Esophagus (tissue), 2 donors: ENCODE measurements around the gene ACOT4. TPM values are rescaled to one million over a fixed set of nuclear protein-coding genes. Genes with fewer than 3 reads are reported as not detected.
"Not testable (repeated sequence)": the region's sequence is repeated elsewhere in the genome, so short reads cannot be mapped to it uniquely, and the experiment has no call there.

Experiments used
- H3K27ac ChIP-seq, 2 donors: one replicate each; pipeline ENCODE4 v1.5.1; 2013; ENCODE audit warnings: low read depth in 2 of 2, mild to moderate bottlenecking in 2 of 2, inconsistent platforms in 1 of 2, low read length in 1 of 2, moderate library complexity in 1 of 2
- H3K27me3 ChIP-seq, 2 donors: one replicate each; pipeline ENCODE4 v1.6.1; 2013; ENCODE audit warnings: low read length in 2 of 2, control low read depth in 1 of 2, mild to moderate bottlenecking in 1 of 2; ENCODE audit not compliant: insufficient read depth in 2 of 2, control insufficient read depth in 1 of 2
- H3K36me3 ChIP-seq, 2 donors: one replicate each; pipeline ENCODE4 v1.6.1; 2013; ENCODE audit warnings: low read length in 1 of 2; ENCODE audit not compliant: control insufficient read depth in 2 of 2, insufficient read depth in 2 of 2
- H3K4me1 ChIP-seq, 2 donors: one replicate each; pipeline ENCODE4 v1.6.1; 2013; ENCODE audit warnings: low read length in 1 of 2; ENCODE audit not compliant: control insufficient read depth in 2 of 2, insufficient read depth in 2 of 2
- H3K4me3 ChIP-seq, 2 donors: one replicate each; pipeline ENCODE4 v1.5.1; 2013; ENCODE audit warnings: low read length in 2 of 2, mild to moderate bottlenecking in 2 of 2, low read depth in 1 of 2, moderate library complexity in 1 of 2
- H3K9me3 ChIP-seq, 2 donors: one replicate each; pipeline ENCODE4 v1.6.1; 2013; ENCODE audit warnings: mild to moderate bottlenecking in 2 of 2, low read depth in 1 of 2, low read length in 1 of 2, moderate library complexity in 1 of 2; ENCODE audit not compliant: control insufficient read depth in 2 of 2, insufficient read depth in 1 of 2
- WGBS, 2 donors: extraction: QIAGEN DNeasy Blood & Tissue Kit; methylation state at CpG; one replicate each; pipeline ENCODE4 v1.1.7; 2013; 5-methylcytosine and 5-hydroxymethylcytosine counted together
- polyA plus RNA-seq, 2 donors: library from polyadenylated mRNA; stranded (reverse); fragments of 200-250 nt; gene quantifications; one replicate each; pipeline ENCODE4 v1.2.3, GENCODE V29; 2013
- donor health status: healthy with polysubstance abuse.
- donor health status: Bipolar disorder and iron deficiency.

Gene ACOT4
- polyA plus RNA-seq, 2 donors, result 1.3 to 2.2 TPM

DNA sequence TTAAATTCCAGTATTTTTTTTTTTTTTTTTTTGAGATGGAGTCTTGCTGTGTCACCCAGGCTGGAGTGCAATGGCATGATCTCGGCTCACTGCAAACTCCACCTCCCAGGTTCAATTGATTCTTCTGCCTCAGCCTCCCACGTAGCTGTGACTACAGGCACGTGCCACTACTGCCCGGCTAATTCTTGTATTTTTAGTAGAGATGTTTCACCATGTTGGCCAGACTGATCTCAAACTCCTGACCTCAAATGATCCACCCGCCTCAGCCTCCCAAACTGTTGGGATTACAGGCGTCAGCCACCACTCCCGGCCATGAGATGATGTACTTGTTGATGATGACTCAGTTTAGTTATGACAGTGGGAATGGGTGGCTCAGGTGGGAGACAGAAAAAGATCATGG, 17.4 kb upstream of the ACOT4 start:
- H3K9me3 ChIP-seq, H3K27ac ChIP-seq, H3K4me1 ChIP-seq, H3K4me3 ChIP-seq, H3K36me3 ChIP-seq, H3K27me3 ChIP-seq: not testable (repeated sequence)
- 93 to 95% methylated on average over 7 of the region's 7 CpGs for WGBS, 2 donors

- Histone ChIP-seq H3K9me3 (no peaks in the 10 kb centered on the region), H3K4me1 (no peaks in the 10 kb centered on the region), H3K4me3 (no peak overlapping the region), H3K27ac (peak overlapping the region in 1 of 2 donors; percentile 22), H3K36me3 (no peaks in the 10 kb centered on the region), H3K27me3 (no peaks in the 10 kb centered on the region)
- WGBS, 2 donors, result 50 to 62% methylated on average over 3 of the region's 3 CpGs
Measured at GRCh38 chr14:73576391-73576790, 15.3 kb upstream of the ACOT4 start.

DNA sequence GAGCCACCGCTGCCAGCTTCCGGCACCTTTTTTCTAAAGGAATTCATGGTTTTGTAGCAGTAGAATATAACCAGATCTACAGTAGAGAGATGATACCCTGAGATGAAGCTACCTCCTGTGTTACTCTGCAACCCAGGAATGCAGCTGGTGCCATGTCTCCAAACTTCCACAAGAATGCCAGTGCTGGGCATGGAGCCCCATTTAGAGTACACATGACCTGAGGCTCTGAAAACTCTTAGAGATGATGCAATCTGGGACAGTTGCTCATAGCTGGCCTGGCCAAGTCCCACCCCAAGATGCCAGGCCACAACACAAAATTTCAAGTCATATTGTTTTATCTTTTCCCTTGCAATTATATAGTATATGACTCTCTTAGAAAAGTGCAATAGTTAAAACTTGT, 14.5 kb upstream of the ACOT4 start:
- not testable (repeated sequence) for H3K4me3 ChIP-seq, H3K27me3 ChIP-seq, H3K4me1 ChIP-seq, H3K36me3 ChIP-seq, H3K27ac ChIP-seq, H3K9me3 ChIP-seq
- 93 to 100% methylated on average over 2 of the region's 2 CpGs for WGBS, 2 donors

DNA sequence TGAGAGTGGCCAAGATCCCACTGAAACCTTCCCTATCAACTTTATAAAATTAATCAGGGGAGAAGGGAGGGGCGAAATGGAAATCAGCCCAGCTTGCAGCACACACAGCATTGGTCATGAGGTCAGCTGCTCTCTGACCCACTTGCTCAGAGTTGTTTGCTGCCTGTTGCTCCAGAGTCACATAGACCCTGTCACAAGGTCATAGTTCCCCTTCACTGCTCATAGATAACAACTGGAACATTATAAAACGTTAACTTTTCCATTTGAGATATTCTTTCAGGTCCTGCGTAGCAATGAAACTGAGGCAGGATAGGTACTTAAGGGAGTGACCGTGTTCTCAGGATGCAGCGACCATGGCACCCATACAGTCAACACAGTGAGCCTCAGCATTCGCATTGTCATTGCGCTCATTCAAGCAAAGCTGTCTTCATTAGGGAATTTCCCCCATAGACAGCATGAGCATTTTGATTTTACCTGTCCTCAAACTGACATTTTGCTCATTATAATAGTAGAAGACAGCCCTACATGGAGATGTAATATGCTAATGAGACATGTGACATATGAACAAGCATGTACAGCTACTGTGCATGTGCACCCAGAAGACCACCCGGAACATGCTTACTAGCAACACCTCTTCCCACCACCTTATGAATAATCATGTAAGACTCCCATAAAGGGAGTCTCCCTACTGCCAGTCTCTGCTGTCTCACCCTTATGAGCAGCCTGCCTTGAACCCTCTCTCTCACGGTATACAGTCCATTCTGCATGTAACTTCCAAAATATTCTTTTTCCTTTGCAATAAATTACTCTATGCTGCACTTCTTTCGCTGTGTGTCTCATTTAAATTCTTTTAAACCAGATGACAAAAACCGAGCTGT, 9.3 kb upstream of the ACOT4 start:
- H3K27me3 ChIP-seq, H3K27ac ChIP-seq, H3K4me3 ChIP-seq, H3K9me3 ChIP-seq, H3K4me1 ChIP-seq, H3K36me3 ChIP-seq: not testable (repeated sequence)
- WGBS, 2 donors, result 87 to 90% methylated on average over 9 to 10 of the region's 11 CpGs

DNA sequence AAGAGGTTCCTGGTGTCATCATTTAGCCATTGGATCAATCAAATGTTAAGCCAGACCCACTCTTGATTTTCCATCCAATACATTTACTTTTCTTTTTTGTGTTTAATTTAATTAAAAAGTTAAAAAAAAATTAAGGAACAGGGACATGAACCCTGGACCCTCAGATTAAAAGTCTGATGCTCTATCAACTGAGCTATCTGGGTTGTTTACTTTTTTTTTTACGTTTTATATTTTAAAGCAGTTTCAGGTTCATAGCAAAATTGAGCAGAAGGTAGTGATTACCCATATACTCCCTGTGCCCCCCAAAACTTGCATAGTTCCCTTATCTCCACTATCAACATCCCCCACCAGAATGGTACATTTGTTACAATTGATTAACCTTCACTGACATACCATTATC, 3.0 kb upstream of the ACOT4 start:
- no peak overlapping the region for H3K27ac ChIP-seq
- 87 to 89% methylated on average over 1 of the region's 1 CpG for WGBS, 2 donors
- no peaks in the 10 kb centered on the region for H3K9me3 ChIP-seq
- no peaks in the 10 kb centered on the region for H3K36me3 ChIP-seq
- no peaks in the 10 kb centered on the region for H3K4me1 ChIP-seq
- H3K4me3 ChIP-seq, result no peak overlapping the region
- no peaks in the 10 kb centered on the region for H3K27me3 ChIP-seq

DNA sequence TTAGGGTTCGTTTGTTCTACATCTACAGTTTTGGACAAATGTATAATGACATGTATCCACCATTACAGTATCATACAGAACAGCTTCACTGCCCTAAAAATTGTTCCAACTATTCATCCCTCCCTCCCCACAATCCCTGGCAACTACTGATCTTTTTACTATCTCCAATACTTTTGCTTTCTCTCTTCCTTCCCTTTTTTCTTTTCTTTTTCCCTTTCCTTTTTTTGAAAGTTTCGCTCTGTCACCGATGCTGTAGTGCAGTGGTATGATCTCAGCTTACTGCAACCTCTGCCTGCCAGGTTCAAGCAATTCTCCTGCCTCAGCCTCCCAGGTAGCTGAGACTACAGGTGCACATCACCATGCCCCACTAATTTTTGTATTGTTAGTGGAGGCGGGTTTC, 2.6 kb upstream of the ACOT4 start:
- Histone ChIP-seq H3K4me3 (no peak overlapping the region), H3K9me3 (no peaks in the 10 kb centered on the region), H3K4me1 (no peaks in the 10 kb centered on the region), H3K36me3 (no peaks in the 10 kb centered on the region), H3K27ac (no peak overlapping the region), H3K27me3 (no peaks in the 10 kb centered on the region)
- WGBS, 2 donors, result 85 to 88% methylated on average over 4 of the region's 4 CpGs

DNA sequence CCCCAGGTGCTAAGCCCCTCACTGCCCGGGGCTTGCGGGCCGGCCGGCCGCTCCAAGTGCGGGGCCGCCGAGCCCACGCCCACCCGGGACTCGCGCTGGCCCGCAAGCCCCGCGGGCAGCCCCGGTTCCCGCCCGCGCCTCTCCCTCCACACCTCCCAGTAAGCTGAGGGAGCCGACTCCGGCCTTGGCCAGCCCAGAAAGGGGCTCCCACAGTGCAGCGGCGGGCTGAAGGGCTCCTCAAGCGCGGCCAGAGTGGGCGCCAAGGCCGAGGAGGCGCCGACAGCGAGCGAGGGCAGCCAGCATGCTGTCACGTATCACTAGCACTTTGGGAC, 1.0 kb upstream of the ACOT4 start:
- not testable (repeated sequence) for H3K4me3 ChIP-seq, H3K27me3 ChIP-seq, H3K27ac ChIP-seq, H3K36me3 ChIP-seq, H3K9me3 ChIP-seq, H3K4me1 ChIP-seq
- 93 to 95% methylated on average over 24 to 32 of the region's 32 CpGs for WGBS, 2 donors

- Histone ChIP-seq H3K36me3 (no peaks in the 10 kb centered on the region), H3K4me3 (no peak overlapping the region), H3K9me3 (no peaks in the 10 kb centered on the region), H3K27ac (no peak overlapping the region), H3K4me1 (no peaks in the 10 kb centered on the region), H3K27me3 (no peaks in the 10 kb centered on the region)
- 91 to 99% methylated on average over 9 of the region's 9 CpGs for WGBS, 2 donors
Measured at GRCh38 chr14:73594491-73594890, 2.8 kb downstream of the ACOT4 start.

DNA sequence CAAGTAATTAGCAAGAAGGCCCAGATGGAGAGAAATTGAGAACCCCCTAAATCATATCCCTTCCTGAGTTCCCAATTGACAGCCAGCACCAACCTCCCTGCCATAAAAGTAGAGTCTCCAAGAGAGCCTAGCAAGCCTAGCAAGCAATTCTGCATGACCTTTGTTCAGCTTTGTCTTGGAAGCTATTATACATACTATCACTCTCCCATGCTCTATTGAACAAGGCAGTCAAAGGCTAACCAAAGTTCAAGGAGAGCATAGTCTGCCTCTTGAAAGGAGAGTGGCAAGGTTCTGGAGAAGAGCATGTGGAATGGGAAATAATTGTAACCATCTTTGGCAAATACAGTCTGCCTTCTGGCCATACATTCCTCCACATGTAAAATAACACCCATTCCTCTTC, 7.8 kb downstream of the ACOT4 start:
- H3K36me3 ChIP-seq, result no peaks in the 10 kb centered on the region
- H3K9me3 ChIP-seq, result no peaks in the 10 kb centered on the region
- H3K4me3 ChIP-seq, result no peak overlapping the region
- H3K4me1 ChIP-seq, result no peaks in the 10 kb centered on the region
- no peaks in the 10 kb centered on the region for H3K27me3 ChIP-seq
- H3K27ac ChIP-seq, result no peak overlapping the region

GRCh38 chr14:73602994-73603393, 11.3 kb downstream of the ACOT4 start:
- 64 to 73% methylated on average over 3 of the region's 3 CpGs for WGBS, 2 donors
- no peaks in the 10 kb centered on the region for H3K9me3 ChIP-seq
- H3K27me3 ChIP-seq, result no peaks in the 10 kb centered on the region
- no peak overlapping the region for H3K4me3 ChIP-seq
- no peaks in the 10 kb centered on the region for H3K36me3 ChIP-seq
- no peak overlapping the region for H3K27ac ChIP-seq
- no peaks in the 10 kb centered on the region for H3K4me1 ChIP-seq
